ENCODE results near the gene GPC6.

Gene GPC6

GRCh38 chr13:93981426-93981977 is 754.9 kb downstream of the GPC6 start:
- no peak for TF ChIP-seq CTCF (IDR thresholded peaks at IDR 0.05; ENCODE audit: extremely low read depth, insufficient read depth, missing control alignments)
- in situ Hi-C loops (cut with MboI; ENCODE audit: low pct_unique_long_range_greater_than_20kb, low sequenced_read_pairs, unreplicated experiment), result no loop called here
- no peak for DNase-seq (ENCODE audit: low spot score)

GRCh38 chr13:93982179-93982918 is 755.7 kb downstream of the GPC6 start:
- in situ Hi-C loops (cut with MboI; ENCODE audit: low pct_unique_long_range_greater_than_20kb, low sequenced_read_pairs, unreplicated experiment), result no loop called here

DNA sequence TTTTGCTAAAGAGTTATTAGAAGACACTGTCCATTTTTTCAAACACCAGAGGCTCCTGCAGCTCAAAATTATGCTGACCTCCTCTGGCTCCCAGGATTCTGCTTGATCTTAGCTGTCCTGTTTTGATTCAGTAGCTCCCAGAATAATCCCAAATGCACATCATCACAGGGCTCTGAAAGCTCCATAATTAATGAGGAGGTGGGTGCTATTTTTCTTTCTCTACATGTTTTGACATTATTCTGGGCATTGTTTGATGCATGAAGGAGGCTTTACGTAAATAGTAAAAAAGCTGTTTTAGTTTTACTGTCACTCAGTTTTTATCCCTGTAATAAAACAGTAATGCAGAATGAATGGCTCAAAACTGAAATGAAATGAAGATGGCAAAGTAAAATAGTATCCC is 757.4 kb downstream of the GPC6 start:
- TF ChIP-seq CTCF (IDR thresholded peaks at IDR 0.05; ENCODE audit: extremely low read depth, insufficient read depth, missing control alignments), result no peak
- in situ Hi-C loops (cut with MboI; ENCODE audit: low pct_unique_long_range_greater_than_20kb, low sequenced_read_pairs, unreplicated experiment), result no loop called here
- DNase-seq (ENCODE audit: low spot score), result no peak

More at GRCh38 chr13:93982179-93982918, 755.7 kb downstream of the GPC6 start:
- no peak for TF ChIP-seq CTCF (IDR thresholded peaks at IDR 0.05; ENCODE audit: extremely low read depth, insufficient read depth, missing control alignments)
- no peak for DNase-seq (ENCODE audit: low spot score)

DNA sequence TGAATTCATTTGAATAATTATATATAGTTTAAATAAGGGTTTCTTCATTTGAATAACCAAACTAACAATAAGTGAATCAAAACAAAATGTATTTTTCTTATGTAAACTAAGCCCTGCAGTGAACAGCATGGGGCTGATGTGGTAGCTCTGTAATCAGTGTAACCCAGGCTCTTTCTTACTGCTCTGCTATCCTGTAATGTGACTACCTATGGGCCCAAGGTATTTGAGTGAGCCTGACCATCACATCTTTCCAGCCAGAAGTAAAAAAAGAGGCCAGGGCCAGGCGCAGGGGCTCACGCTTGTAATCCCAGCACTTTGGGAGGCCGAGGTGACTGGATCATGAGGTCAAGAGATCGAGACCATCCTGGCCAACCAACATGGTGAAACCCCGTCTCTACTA is 758.3 kb downstream of the GPC6 start:
- in situ Hi-C loops (cut with MboI; ENCODE audit: low pct_unique_long_range_greater_than_20kb, low sequenced_read_pairs, unreplicated experiment), result no loop called here
- DNase-seq (ENCODE audit: low spot score), result no peak
- TF ChIP-seq CTCF (IDR thresholded peaks at IDR 0.05; ENCODE audit: extremely low read depth, insufficient read depth, missing control alignments), result no peak

DNA sequence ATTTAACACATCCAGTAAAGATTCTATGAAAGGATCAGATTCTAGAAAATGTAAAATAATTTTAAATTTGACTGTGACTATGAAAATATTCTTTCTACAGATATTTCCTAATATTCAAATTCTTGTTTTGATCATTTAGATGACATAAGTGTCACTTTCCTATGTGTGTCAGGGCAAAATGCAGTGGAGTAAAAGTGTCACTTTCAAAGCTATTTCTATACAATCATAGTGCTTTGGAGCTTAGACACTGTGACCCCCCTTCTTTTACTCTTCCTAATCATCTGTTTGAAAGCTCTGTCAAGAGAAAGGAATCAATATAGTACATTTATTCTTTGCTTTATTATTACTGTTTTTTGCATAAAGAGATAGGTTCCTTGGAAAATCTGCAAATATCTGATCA is 760.9 kb downstream of the GPC6 start:
- in situ Hi-C loops (cut with MboI; ENCODE audit: low pct_unique_long_range_greater_than_20kb, low sequenced_read_pairs, unreplicated experiment), result no loop called here
- no peak for DNase-seq (ENCODE audit: low spot score)
- no peak for TF ChIP-seq CTCF (IDR thresholded peaks at IDR 0.05; ENCODE audit: extremely low read depth, insufficient read depth, missing control alignments)

GRCh38 chr13:93991569-93991968 is 765.0 kb downstream of the GPC6 start:
- no peak for DNase-seq (ENCODE audit: low spot score)
- in situ Hi-C loops (cut with MboI; ENCODE audit: low pct_unique_long_range_greater_than_20kb, low sequenced_read_pairs, unreplicated experiment), result no loop called here
- no peak for TF ChIP-seq CTCF (IDR thresholded peaks at IDR 0.05; ENCODE audit: extremely low read depth, insufficient read depth, missing control alignments)
